Daoy (cell line): ENCODE data around the gene CD151. TPM values are rescaled to one million over a fixed set of nuclear protein-coding genes. Genes with fewer than 3 reads are reported as not detected.

Source experiments
- DNase-seq: peaks from one replicate; pipeline ENCODE4 v3.0.0-alpha.2; 2015; ENCODE audit warnings: low read depth
- total RNA-seq: library from RNA; depleted of rRNA; stranded (reverse); fragments of >200 nt; shearing (Covaris generic); gene quantifications from 2 replicates; pipeline ENCODE4 v1.2.3, GENCODE V29; 2014; rRNA removed

CD151 gene
- total RNA-seq, 1 experiment from 2014 or later, result 253 TPM

- no peak for DNase-seq
These were observed 38.7 kb downstream of the CD151 start for GRCh38 chr11:871472-871871.

GRCh38 chr11:872799-873198 is 40.0 kb downstream of the CD151 start:
- DNase-seq, result no peak

GRCh38 chr11:873706-874105 is 41.0 kb downstream of the CD151 start:
- no peak for DNase-seq

GRCh38 chr11:875203-875602 is 42.5 kb downstream of the CD151 start:
- DNase-seq, result no peak

- DNase-seq, result no peak
These were observed 43.1 kb downstream of the CD151 start for GRCh38 chr11:875769-876301.

- DNase-seq, result no peak
These were observed 43.8 kb downstream of the CD151 start for GRCh38 chr11:876545-876944.

GRCh38 chr11:877565-877964 is 44.8 kb downstream of the CD151 start:
- no peak for DNase-seq

GRCh38 chr11:880447-880846 is 47.7 kb downstream of the CD151 start:
- DNase-seq, result no peak

GRCh38 chr11:882596-882995 is 49.8 kb downstream of the CD151 start:
- DNase-seq, result no peak

- no peak for DNase-seq
These were observed 50.8 kb downstream of the CD151 start for GRCh38 chr11:883527-883926.

GRCh38 chr11:884578-885070 is 51.9 kb downstream of the CD151 start:
- DNase-seq, result no peak

GRCh38 chr11:886568-886967 is 53.8 kb downstream of the CD151 start:
- DNase-seq, result no peak

GRCh38 chr11:887589-887988 is 54.8 kb downstream of the CD151 start:
- no peak for DNase-seq

Other genes starting within 250 kb of the CD151 start
- gene IRF7, start 217.0 kb upstream of the CD151 start, total RNA-seq, result 6.7 and 14.5 TPM in 2 replicates
- not detected in 2 replicates for gene CDHR5, start 208.0 kb upstream of the CD151 start, total RNA-seq
- not detected in 2 replicates for gene SCT, start 205.8 kb upstream of the CD151 start, total RNA-seq
- not detected in 2 replicates for gene DRD4, start 195.7 kb upstream of the CD151 start, total RNA-seq
- 21.7 and 25.5 TPM in 2 replicates for gene DEAF1, start 137.7 kb upstream of the CD151 start, total RNA-seq
- gene TMEM80, start 137.1 kb upstream of the CD151 start, total RNA-seq, result 7.5 and 15.8 TPM in 2 replicates
- gene EPS8L2, start 126.7 kb upstream of the CD151 start, total RNA-seq, result 1.8 and 5.4 TPM in 2 replicates
- 319 and 455 TPM in 2 replicates for gene TALDO1, start 85.5 kb upstream of the CD151 start, total RNA-seq
- 17.3 and 18.4 TPM in 2 replicates for gene GATD1, start 55.5 kb upstream of the CD151 start, total RNA-seq
- gene CEND1, start 42.9 kb upstream of the CD151 start, total RNA-seq, result 0.51 and 1.2 TPM in 2 replicates
- 11.8 and 14.1 TPM in 2 replicates for gene SLC25A22, start 34.7 kb upstream of the CD151 start, total RNA-seq
- gene PIDD1, start 27.7 kb upstream of the CD151 start, total RNA-seq, result 3.5 and 10.4 TPM in 2 replicates
- gene RPLP2, start 23.0 kb upstream of the CD151 start, total RNA-seq, result 693 and 756 TPM in 2 replicates
- 10.9 and 24.2 TPM in 2 replicates for gene PNPLA2, start 14.0 kb upstream of the CD151 start, total RNA-seq
- 5.3 and 9.0 TPM in 2 replicates for gene CRACR2B, start 5.0 kb upstream of the CD151 start, total RNA-seq
- 75.7 and 113 TPM in 2 replicates for gene POLR2L, start 9.6 kb downstream of the CD151 start, total RNA-seq
- gene TSPAN4, start 9.9 kb downstream of the CD151 start, total RNA-seq, result 29.3 and 37.3 TPM in 2 replicates
- 38.5 TPM in 2 replicates for gene CHID1, start 77.9 kb downstream of the CD151 start, total RNA-seq
- gene AP2A2, start 92.9 kb downstream of the CD151 start, total RNA-seq, result 14.3 and 15.8 TPM in 2 replicates
- gene MUC6, start 203.8 kb downstream of the CD151 start, total RNA-seq, result not detected in 2 replicates
- not detected in 2 replicates for gene MUC2, start 241.9 kb downstream of the CD151 start, total RNA-seq